ENCODE results near the gene PGPEP1. TPM values are rescaled to one million over a fixed set of nuclear protein-coding genes. Genes with fewer than 3 reads are reported as not detected.

The PGPEP1 gene
- total RNA-seq, 2 donors from 2014 or later = 7.7 to 9.0 TPM

DNA sequence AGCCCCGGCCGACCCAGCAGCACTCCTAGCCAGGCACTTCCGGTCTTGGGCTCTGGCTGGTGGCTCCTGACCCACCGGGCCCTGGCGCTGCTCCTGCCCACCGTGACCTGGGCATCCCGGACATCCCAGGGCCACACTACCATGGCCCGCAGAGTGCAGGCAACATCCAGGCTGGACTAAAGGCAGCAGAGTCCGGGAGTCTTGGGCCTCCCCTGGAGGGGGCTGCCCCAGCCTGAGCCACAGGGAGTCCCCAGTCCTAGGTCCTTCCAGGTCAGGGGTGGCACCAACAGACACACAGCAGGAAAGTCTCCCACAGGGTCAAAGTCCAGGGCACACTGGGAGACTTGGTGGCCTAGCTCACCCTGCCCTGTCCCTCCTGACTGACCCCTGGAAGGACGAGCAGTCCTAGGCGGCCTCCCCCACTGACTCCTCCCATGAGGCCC is 28.3 kb upstream of the PGPEP1 start:
- peaks cover 59% of the 10 kb centered on the region for H3K36me3 ChIP-seq (ENCODE audit: control insufficient read depth, insufficient read depth, low read length)
- Mint-ChIP-seq H3K27ac (no peak overlapping the region), H3K36me3 (ENCODE audit: low read depth) (peaks cover 51% of the 10 kb centered on the region), H3K9me3 (no peaks in the 10 kb centered on the region), H3K4me1 (peaks cover 11% of the 10 kb centered on the region), H3K27me3 (ENCODE audit: insufficient read depth) (no peaks in the 10 kb centered on the region), H3K4me3 (no peak overlapping the region)
- no peaks in the 10 kb centered on the region for H3K4me1 ChIP-seq (ENCODE audit: control insufficient read depth, insufficient read depth, low read length)
- no peak overlapping the region for H3K9ac ChIP-seq (ENCODE audit: extremely low read depth, low read length, poor library complexity, severe bottlenecking)
- H3K4me3 ChIP-seq (ENCODE audit: low read length) = no peak overlapping the region
- no peak overlapping the region for H3K27ac ChIP-seq (ENCODE audit: low read depth, low read length)
- H3K9me3 ChIP-seq (ENCODE audit: control insufficient read depth, low read length) = no peaks in the 10 kb centered on the region
- no peaks in the 10 kb centered on the region for H3K27me3 ChIP-seq (ENCODE audit: control insufficient read depth, insufficient read depth, low read length, poor library complexity, severe bottlenecking)
- 95% methylated on average over 3 to 11 of the region's 11 CpGs for WGBS, 2 experiments (ENCODE audit: insufficient coverage in 1 of 2, insufficient read length in 1 of 2)
- TF ChIP-seq, protein P1, sequence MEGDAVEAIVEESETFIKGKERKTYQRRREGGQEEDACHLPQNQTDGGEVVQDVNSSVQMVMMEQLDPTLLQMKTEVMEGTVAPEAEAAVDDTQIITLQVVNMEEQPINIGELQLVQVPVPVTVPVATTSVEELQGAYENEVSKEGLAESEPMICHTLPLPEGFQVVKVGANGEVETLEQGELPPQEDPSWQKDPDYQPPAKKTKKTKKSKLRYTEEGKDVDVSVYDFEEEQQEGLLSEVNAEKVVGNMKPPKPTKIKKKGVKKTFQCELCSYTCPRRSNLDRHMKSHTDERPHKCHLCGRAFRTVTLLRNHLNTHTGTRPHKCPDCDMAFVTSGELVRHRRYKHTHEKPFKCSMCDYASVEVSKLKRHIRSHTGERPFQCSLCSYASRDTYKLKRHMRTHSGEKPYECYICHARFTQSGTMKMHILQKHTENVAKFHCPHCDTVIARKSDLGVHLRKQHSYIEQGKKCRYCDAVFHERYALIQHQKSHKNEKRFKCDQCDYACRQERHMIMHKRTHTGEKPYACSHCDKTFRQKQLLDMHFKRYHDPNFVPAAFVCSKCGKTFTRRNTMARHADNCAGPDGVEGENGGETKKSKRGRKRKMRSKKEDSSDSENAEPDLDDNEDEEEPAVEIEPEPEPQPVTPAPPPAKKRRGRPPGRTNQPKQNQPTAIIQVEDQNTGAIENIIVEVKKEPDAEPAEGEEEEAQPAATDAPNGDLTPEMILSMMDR (conservative IDR thresholded peaks at IDR 0.05) = no peak
- no peak for DNase-seq

DNA sequence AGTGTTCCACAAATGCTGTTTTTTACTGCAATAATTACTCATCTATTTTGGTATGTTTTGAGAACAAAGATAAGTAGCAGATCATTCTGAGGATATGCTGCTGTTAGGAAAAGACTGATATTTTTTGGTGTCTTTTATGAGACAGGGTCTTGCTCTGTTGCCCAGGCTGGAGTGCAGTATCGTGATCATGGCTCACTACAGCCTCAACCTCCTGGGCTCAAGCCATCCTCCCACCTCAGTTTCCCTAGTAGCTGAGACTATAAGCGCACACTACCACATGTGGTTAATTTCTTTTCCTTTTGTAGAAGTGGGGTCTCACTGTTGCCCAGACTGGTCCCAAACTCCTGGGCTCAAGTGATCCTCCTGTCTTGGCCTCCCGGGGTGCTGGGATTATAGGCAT is 27.0 kb upstream of the PGPEP1 start:
- H3K27me3 ChIP-seq (ENCODE audit: control insufficient read depth, insufficient read depth, low read length, poor library complexity, severe bottlenecking) = no peaks in the 10 kb centered on the region
- Mint-ChIP-seq H3K27me3 (ENCODE audit: insufficient read depth) (no peaks in the 10 kb centered on the region), H3K27ac (no peak overlapping the region), H3K36me3 (ENCODE audit: low read depth) (peaks cover 43% of the 10 kb centered on the region), H3K4me3 (no peak overlapping the region), H3K9me3 (no peaks in the 10 kb centered on the region), H3K4me1 (peaks cover 11% of the 10 kb centered on the region)
- no peak overlapping the region for H3K27ac ChIP-seq (ENCODE audit: low read depth, low read length)
- peaks cover 52% of the 10 kb centered on the region for H3K36me3 ChIP-seq (ENCODE audit: control insufficient read depth, insufficient read depth, low read length)
- H3K9ac ChIP-seq (ENCODE audit: extremely low read depth, low read length, poor library complexity, severe bottlenecking) = no peak overlapping the region
- H3K9me3 ChIP-seq (ENCODE audit: control insufficient read depth, low read length) = no peaks in the 10 kb centered on the region
- TF ChIP-seq, protein P1 (conservative IDR thresholded peaks at IDR 0.05) = no peak
- no peaks in the 10 kb centered on the region for H3K4me1 ChIP-seq (ENCODE audit: control insufficient read depth, insufficient read depth, low read length)
- DNase-seq = no peak
- WGBS, 2 experiments (ENCODE audit: insufficient coverage in 1 of 2, insufficient read length in 1 of 2) = 90 to 91% methylated on average over 3 of the region's 3 CpGs
- H3K4me3 ChIP-seq (ENCODE audit: low read length) = no peak overlapping the region

DNA sequence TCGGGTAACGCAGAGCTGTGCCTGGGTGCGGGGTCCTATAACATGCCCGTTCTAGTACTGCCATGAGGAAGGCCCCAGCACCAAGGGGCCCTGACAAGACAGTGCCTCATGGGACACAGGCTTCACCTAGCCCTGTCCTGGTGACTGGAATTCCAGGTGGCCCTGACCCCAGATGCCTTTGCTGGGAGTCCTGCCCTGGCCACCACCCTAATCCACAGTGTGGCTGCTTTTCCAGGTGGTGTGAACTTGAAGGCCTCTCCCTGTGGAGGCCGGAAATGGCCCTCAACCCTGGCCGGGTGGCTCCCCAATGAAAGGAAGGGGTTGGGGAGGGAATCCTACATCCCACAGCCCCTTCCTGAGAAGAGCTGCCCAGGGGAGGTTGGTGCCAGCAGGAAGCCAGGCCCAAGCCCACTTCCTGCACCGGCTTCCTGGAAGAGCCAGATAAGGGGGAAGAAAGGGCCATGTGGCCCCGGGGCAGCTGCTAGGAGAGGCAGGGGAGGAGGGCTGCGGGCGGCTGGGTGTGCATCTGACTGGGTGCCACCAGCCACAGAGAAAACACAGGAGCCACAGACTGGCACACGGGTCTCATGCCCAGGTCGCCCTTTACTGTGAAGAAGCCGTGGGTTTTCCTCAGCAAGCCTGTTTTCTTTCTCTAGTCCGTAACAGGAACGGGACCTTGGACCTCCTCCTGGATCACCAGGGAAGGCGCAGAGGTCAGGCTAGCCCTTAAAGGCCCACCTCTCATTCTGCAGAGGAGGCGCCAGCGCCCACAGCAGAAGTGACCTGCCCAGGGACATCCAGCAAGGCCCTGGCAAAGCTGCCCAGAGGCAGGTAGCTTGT is 22.2 kb upstream of the PGPEP1 start:
- H3K36me3 ChIP-seq (ENCODE audit: control insufficient read depth, insufficient read depth, low read length) = peaks cover 35% of the 10 kb centered on the region
- Mint-ChIP-seq H3K9me3 (no peaks in the 10 kb centered on the region), H3K4me1 (peaks cover 23% of the 10 kb centered on the region), H3K36me3 (ENCODE audit: low read depth) (peaks cover 38% of the 10 kb centered on the region), H3K4me3 (no peak overlapping the region), H3K27ac (peak overlapping the region; percentile 70), H3K27me3 (ENCODE audit: insufficient read depth) (no peaks in the 10 kb centered on the region)
- peaks cover 4% of the 10 kb centered on the region for H3K4me1 ChIP-seq (ENCODE audit: control insufficient read depth, insufficient read depth, low read length)
- H3K9me3 ChIP-seq (ENCODE audit: control insufficient read depth, low read length) = no peaks in the 10 kb centered on the region
- H3K9ac ChIP-seq (ENCODE audit: extremely low read depth, low read length, poor library complexity, severe bottlenecking) = no peak overlapping the region
- H3K27ac ChIP-seq (ENCODE audit: low read depth, low read length) = no peak overlapping the region
- no peak overlapping the region for H3K4me3 ChIP-seq (ENCODE audit: low read length)
- 92 to 98% methylated on average over 14 to 18 of the region's 18 CpGs for WGBS, 2 experiments (ENCODE audit: insufficient coverage in 1 of 2, insufficient read length in 1 of 2)
- TF ChIP-seq, protein P1 (conservative IDR thresholded peaks at IDR 0.05) = no peak
- DNase-seq = no peak
- H3K27me3 ChIP-seq (ENCODE audit: control insufficient read depth, insufficient read depth, low read length, poor library complexity, severe bottlenecking) = no peaks in the 10 kb centered on the region

All from endodermal cell (in vitro differentiated cells).